ENCODE data around the gene TSPAN2.

TSPAN2 gene

GRCh38 chr1:115112496-115113375 lies 23.4 kb upstream of the TSPAN2 start:
- DNase-seq: peak in 1 of 2 experiments; percentile 7

GRCh38 chr1:115107516-115108260 lies 18.4 kb upstream of the TSPAN2 start:
- DNase-seq: no peak

- DNase-seq: no peak
Observed at GRCh38 chr1:115105831-115106230, 16.5 kb upstream of the TSPAN2 start.

GRCh38 chr1:115099693-115100050 lies 10.4 kb upstream of the TSPAN2 start:
- no peak for DNase-seq

GRCh38 chr1:115098979-115099692 lies 9.8 kb upstream of the TSPAN2 start:
- peak; percentile 8 to 40 for DNase-seq

- DNase-seq: no peak
Observed at GRCh38 chr1:115092175-115092574, 2.9 kb upstream of the TSPAN2 start.

- no peak for DNase-seq
Observed at GRCh38 chr1:115091572-115091971, 2.3 kb upstream of the TSPAN2 start.

- no peak for DNase-seq
Observed at GRCh38 chr1:115090956-115091355, 1.7 kb upstream of the TSPAN2 start.

GRCh38 chr1:115090540-115090939 lies 1.2 kb upstream of the TSPAN2 start:
- no peak for DNase-seq

GRCh38 chr1:115090186-115090490 lies 835 bp upstream of the TSPAN2 start:
- no peak for DNase-seq

GRCh38 chr1:115088871-115089419 lies 358 bp downstream of the TSPAN2 start:
- no peak for DNase-seq

- no peak for DNase-seq
Observed at GRCh38 chr1:115088115-115088778, 1.1 kb downstream of the TSPAN2 start.

GRCh38 chr1:115086176-115086830 lies 3.0 kb downstream of the TSPAN2 start:
- no peak for DNase-seq

- DNase-seq: no peak
Observed at GRCh38 chr1:115084902-115085511, 4.3 kb downstream of the TSPAN2 start.

GRCh38 chr1:115082949-115083348 lies 6.4 kb downstream of the TSPAN2 start:
- DNase-seq: no peak

GRCh38 chr1:115078708-115079107 lies 10.6 kb downstream of the TSPAN2 start:
- no peak for DNase-seq

- no peak for DNase-seq
Observed at GRCh38 chr1:115077984-115078330, 11.3 kb downstream of the TSPAN2 start.

- DNase-seq: no peak
Observed at GRCh38 chr1:115077286-115077983, 11.9 kb downstream of the TSPAN2 start.

GRCh38 chr1:115076384-115076915 lies 12.9 kb downstream of the TSPAN2 start:
- DNase-seq: no peak

- DNase-seq: no peak
Observed at GRCh38 chr1:115074839-115075534, 14.3 kb downstream of the TSPAN2 start.

Measured in NCI-H1930 (cell line).